Common myeloid progenitor, CD34-positive (primary cell): ENCODE results near the gene SFXN4.

Experiments used
- CTCF ChIA-PET: fragments of 350-600 bp; sonication (Branson Sonifier 250); formaldehyde crosslinking; loops from one replicate; lab custom pipeline; 2021; ENCODE audit warnings: antibody characterized with exemption; lab: Charles Lee
- POLR2A ChIA-PET: fragments of 350-600 bp; sonication (Branson Sonifier 250); formaldehyde crosslinking; loops from one replicate; lab custom pipeline; 2021; ENCODE audit warnings: antibody characterized with exemption; lab: Charles Lee
- DNase-seq, 3 donors: peaks; one replicate each; pipeline versions ENCODE4 v3.0.0 to v3.0.0-alpha.2; 2013
- H3K27ac ChIP-seq, 2 experiments: 1 replicate in 1 of 2; 2 replicates in 1 of 2; pipeline ENCODE4 v1.7.0; 2013; ENCODE audit warnings: inconsistent platforms in 2 of 2, low read length in 2 of 2, mild to moderate bottlenecking in 2 of 2, low read depth in 1 of 2, moderate library complexity in 1 of 2; ENCODE audit not compliant: severe bottlenecking in 2 of 2, insufficient read depth in 1 of 2, poor library complexity in 1 of 2
- H3K27me3 ChIP-seq, 5 experiments: replicated peaks in 2 of 5; 1 replicate in 3 of 5; 2 replicates in 2 of 5; pipeline versions ENCODE4 v1.6.1 to v1.7.0; 2013; ENCODE audit warnings: low read length in 4 of 5, mild to moderate bottlenecking in 2 of 5, moderate library complexity in 2 of 5, inconsistent platforms in 1 of 5; ENCODE audit not compliant: insufficient read depth in 5 of 5, control insufficient read depth in 4 of 5
- H3K36me3 ChIP-seq, 4 experiments: 1 replicate in 2 of 4; 2 replicates in 2 of 4; pipeline versions ENCODE4 v1.6.1 to v1.7.0; 2013; ENCODE audit warnings: low read length in 3 of 4, control low read depth in 1 of 4, mild to moderate bottlenecking in 1 of 4; ENCODE audit not compliant: control insufficient read depth in 4 of 4, insufficient read depth in 4 of 4
- H3K4me1 ChIP-seq, 4 experiments: 1 replicate in 3 of 4; 2 replicates in 1 of 4; pipeline versions ENCODE4 v1.6.1 to v1.7.1; 2013; ENCODE audit warnings: low read length in 3 of 4, mild to moderate bottlenecking in 3 of 4, control low read depth in 1 of 4, inconsistent platforms in 1 of 4, moderate library complexity in 1 of 4; ENCODE audit not compliant: control insufficient read depth in 4 of 4, insufficient read depth in 4 of 4; ENCODE audit errors: control extremely low read depth in 1 of 4
- H3K4me3 ChIP-seq, 7 experiments: 1 replicate in 4 of 7; 2 replicates in 3 of 7; pipeline versions ENCODE4 v1.5.1 to v1.7.0; 2013; ENCODE audit warnings: mild to moderate bottlenecking in 7 of 7, low read length in 6 of 7, moderate library complexity in 6 of 7, inconsistent platforms in 2 of 7, low read depth in 2 of 7, control low read depth in 1 of 7; ENCODE audit not compliant: insufficient read depth in 4 of 7, control insufficient read depth in 1 of 7; ENCODE audit errors: extremely low read depth in 1 of 7
- H3K9me3 ChIP-seq, 5 experiments: 1 replicate in 4 of 5; 2 replicates in 1 of 5; pipeline versions ENCODE4 v1.6.1 to v1.7.1; 2013; ENCODE audit warnings: low read length in 4 of 5, mild to moderate bottlenecking in 2 of 5, inconsistent platforms in 1 of 5, low read depth in 1 of 5, moderate library complexity in 1 of 5; ENCODE audit not compliant: control insufficient read depth in 4 of 5, insufficient read depth in 2 of 5; ENCODE audit errors: control extremely low read depth in 1 of 5
- WGBS: methylation state at CpG from one replicate; pipeline ENCODE4 v1.1.5; 2013; ENCODE audit not compliant: insufficient coverage; 5-methylcytosine and 5-hydroxymethylcytosine counted together

Gene SFXN4

DNA sequence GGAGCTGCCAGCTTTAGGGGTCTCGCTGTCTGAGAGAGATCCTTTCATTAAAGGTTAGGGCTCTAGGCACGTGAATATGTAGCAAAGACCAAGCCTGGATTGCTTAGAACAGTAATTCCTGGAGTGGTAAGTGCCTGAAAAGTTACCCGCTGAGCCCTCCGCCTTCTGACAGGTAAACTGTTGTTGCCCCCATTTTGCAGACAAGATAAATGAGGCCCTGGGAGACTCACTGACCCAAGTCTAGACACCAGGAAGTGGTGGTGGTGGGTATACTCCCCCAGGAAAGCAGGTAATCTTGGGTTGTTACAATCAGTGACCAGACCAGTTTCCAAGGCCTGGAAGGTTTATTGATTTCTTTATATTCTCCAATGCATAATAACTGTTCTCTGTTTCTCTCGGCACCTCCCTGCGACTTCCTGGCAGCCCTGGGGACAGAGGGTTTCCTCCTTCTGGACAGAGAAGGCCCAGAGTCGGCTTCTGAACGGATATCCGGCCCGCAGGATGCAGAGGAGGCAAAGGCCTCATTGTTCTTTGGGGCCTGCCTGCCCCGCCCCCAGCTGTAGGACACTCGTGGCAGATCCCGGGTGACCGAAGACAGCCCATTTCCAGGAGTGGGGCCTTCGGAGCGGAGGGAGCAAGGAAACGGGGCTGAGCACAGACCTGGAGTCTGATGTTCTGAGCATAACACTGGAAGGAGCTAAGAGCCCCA is 40.5 kb upstream of the SFXN4 start:
- no peak for DNase-seq
- peaks cover 0 to 18% (median 3%) of the 10 kb centered on the region in 5 experiments for H3K27me3 ChIP-seq
- H3K27ac ChIP-seq: peak overlapping the region in 1 of 2 experiments; percentile 59
- ChIA-PET POLR2A (interaction anchor here (1.6 kb wide), 1 partner anchor 65 kb away, joined by 6 read pairs; no protein-coding TSS in a partner anchor), CTCF (interaction anchor here (0.6 to 8.4 kb wide), 43 partner anchors 7 to 373 kb away, joined by 3 to 90 read pairs (median 5); no protein-coding TSS in a partner anchor)
- peaks cover 10 to 38% (median 36%) of the 10 kb centered on the region in 4 experiments for H3K4me1 ChIP-seq
- WGBS: 23% methylated on average over 14 of the region's 17 CpGs
- H3K36me3 ChIP-seq: no peaks in the 10 kb centered on the region
- H3K9me3 ChIP-seq: no peaks in the 10 kb centered on the region
- H3K4me3 ChIP-seq: peak overlapping the region in 6 of 7 experiments; percentile 43 to 85 (median 71)

DNA sequence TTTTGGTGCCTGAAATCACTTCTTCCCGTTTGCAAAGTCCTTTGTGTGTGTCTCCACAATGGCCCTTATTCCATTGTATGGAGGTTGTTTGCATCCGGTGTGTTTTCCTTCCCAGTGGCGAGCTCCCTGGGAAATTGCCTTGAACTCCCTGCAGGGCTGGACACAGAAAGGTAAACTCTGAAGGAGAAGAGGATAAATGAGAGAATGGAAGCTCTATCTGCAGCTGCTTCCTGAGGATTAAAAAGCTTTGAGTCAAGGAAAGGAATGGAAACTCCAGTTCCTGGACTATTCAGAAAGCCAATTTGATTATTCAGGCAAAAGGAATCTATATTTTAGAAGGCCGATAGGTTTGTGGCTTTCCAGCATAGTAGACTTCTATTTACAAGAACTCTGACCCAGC is 37.5 kb upstream of the SFXN4 start:
- WGBS: 93% methylated on average over 3 of the region's 4 CpGs
- Histone ChIP-seq H3K36me3 (no peaks in the 10 kb centered on the region), H3K4me3 (no peak overlapping the region), H3K9me3 (no peaks in the 10 kb centered on the region), H3K27me3 (peaks cover 0 to 3% (median 0%) of the 10 kb centered on the region in 5 experiments), H3K4me1 (peaks cover 0 to 23% (median 19%) of the 10 kb centered on the region in 4 experiments), H3K27ac (no peak overlapping the region)
- ChIA-PET POLR2A (no interaction called here), CTCF (interaction anchor here (0.9 to 8.4 kb wide), 12 partner anchors 11 to 244 kb away, joined by 3 to 154 read pairs (median 6); no protein-coding TSS in a partner anchor)
- DNase-seq: no peak

DNA sequence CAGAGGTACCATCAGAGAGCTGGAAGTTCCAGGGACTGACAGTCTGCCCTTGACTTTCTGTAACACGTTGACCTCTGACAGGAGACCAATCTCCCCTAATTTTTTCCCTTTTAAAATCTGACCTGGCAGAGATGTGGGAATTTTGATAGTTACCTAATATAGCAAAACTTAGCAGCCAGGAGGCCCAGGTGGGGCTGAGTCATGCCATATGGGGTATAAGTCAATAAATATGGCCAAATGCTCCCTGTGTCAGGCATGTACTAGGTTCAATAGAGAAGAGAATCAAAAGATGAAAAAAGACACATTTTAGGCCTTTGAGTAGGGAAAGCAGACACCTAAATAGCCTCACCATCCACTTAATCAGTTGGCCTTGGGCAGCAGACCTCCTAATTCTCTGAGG is 35.7 kb upstream of the SFXN4 start:
- no peaks in the 10 kb centered on the region for H3K27me3 ChIP-seq
- H3K4me3 ChIP-seq: no peak overlapping the region
- DNase-seq: no peak
- POLR2A ChIA-PET: no interaction called here
- no CpG with 5 or more reads among the region's 1 CpG for WGBS
- H3K36me3 ChIP-seq: no peaks in the 10 kb centered on the region
- CTCF ChIA-PET: interaction anchor here (0.6 to 8.4 kb wide), 8 partner anchors 11 to 245 kb away, joined by 3 to 154 read pairs (median 9); no protein-coding TSS in a partner anchor
- H3K27ac ChIP-seq: no peak overlapping the region
- no peaks in the 10 kb centered on the region for H3K9me3 ChIP-seq
- peaks cover 0 to 15% (median 12%) of the 10 kb centered on the region in 4 experiments for H3K4me1 ChIP-seq

DNA sequence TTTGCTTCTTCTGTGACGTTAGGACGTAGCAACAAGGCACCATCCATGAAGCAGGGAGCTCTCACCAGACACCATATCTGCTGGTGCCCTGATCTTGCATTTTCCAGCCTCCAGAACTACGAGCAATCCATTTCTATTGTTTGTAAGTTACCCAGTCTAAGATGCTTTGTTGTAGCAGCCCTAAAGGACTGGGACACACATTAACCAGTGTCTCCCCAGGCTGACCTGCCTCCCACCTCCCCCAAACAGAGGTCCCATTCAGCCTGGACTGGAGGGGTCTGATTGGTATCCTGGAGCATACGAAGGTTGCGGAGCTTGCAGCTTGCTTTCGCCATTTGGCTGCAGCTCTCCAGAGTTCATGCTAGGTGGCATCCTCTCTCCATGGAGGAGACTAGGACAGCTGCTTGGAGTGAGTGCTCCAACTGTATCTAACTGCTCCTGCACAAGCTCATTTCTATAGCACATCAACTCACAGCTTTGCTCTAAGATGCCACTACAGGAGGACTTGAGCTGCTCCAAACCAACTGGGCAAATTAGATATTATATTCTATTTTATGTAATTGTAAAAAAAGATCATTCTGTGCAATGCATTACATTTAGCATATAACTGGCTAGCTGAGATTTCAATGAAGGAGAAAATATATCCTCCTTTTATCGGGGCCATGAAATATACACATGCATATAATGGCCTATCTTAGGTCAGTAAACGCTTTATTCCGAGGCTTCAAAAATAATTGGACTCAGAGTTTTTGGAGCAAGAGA is 33.9 kb upstream of the SFXN4 start:
- no peak overlapping the region for H3K4me3 ChIP-seq
- WGBS: 50% methylated on average over 8 of the region's 9 CpGs
- no peak overlapping the region for H3K27ac ChIP-seq
- peaks cover 0 to 9% (median 5%) of the 10 kb centered on the region in 4 experiments for H3K4me1 ChIP-seq
- ChIA-PET CTCF (interaction anchor here (0.6 to 8.4 kb wide), 50 partner anchors 9 to 404 kb away, joined by 3 to 154 read pairs (median 4); partner anchors contain the start of genes DENND10, GRK5, PRDX3 and SFXN4), POLR2A (interaction anchor here (0.6 to 1.2 kb wide), 2 partner anchors 244 to 246 kb away, joined by 3 read pairs; no protein-coding TSS in a partner anchor)
- H3K9me3 ChIP-seq: no peaks in the 10 kb centered on the region
- no peaks in the 10 kb centered on the region for H3K27me3 ChIP-seq
- DNase-seq: peak; percentile 76 to 87 (median 85)
- no peaks in the 10 kb centered on the region for H3K36me3 ChIP-seq

DNA sequence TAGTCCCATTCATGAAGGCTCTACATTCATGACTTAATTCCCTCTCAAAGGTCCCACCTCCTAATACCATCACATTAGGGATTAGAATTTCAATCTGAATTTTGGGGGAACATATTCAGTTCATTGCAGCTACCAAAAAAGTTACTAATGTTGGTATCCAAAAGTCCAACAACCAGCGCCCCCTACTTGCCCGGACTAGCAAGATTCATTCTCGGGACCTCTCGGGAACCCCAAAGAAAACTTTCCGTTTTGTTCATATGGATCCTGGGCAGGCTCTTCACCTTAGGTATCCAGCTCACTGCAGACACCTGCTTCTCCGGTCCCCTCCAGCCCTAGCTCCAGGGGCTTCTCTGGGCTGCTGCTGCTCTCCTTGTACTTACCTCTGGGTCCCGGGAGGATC is 32.9 kb upstream of the SFXN4 start:
- Histone ChIP-seq H3K36me3 (no peaks in the 10 kb centered on the region), H3K4me3 (peak overlapping the region in 2 of 7 experiments; percentile 22 to 39), H3K4me1 (peaks cover 0 to 9% (median 5%) of the 10 kb centered on the region in 4 experiments), H3K27ac (no peak overlapping the region), H3K9me3 (no peaks in the 10 kb centered on the region), H3K27me3 (no peaks in the 10 kb centered on the region)
- ChIA-PET POLR2A (no interaction called here), CTCF (interaction anchor here (0.8 to 8.4 kb wide), 40 partner anchors 9 to 405 kb away, joined by 3 to 154 read pairs (median 5); partner anchors contain the start of genes DENND10, GRK5 and PRDX3)
- DNase-seq: peak in 2 of 3 donors; percentile 52 to 58
- 14% methylated on average over 5 of the region's 7 CpGs for WGBS

DNA sequence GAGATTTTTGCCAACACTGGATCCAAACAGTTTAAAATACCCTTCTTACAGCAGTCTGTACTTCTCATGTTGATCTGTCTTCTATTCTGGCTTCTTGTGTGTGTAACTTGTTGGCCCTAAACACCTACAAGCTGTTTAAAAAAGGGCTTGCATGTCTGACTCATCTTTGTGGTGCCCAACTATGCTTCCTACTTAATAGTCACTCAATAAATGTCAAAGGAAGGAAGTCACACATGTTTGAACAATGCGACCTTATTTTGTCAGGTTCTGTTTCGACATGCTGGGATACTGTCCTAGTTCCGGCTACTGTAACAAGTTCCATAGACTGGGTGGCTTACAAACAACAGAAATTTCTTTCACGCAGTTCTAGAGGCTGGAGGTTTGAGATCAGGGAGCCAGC is 32.4 kb upstream of the SFXN4 start:
- Histone ChIP-seq H3K36me3 (no peaks in the 10 kb centered on the region), H3K27me3 (no peaks in the 10 kb centered on the region), H3K9me3 (no peaks in the 10 kb centered on the region), H3K4me3 (no peak overlapping the region), H3K27ac (no peak overlapping the region), H3K4me1 (peaks cover 0 to 9% (median 5%) of the 10 kb centered on the region in 4 experiments)
- DNase-seq: peak in 1 of 3 donors; percentile 42
- POLR2A ChIA-PET: interaction anchor here (0.7 kb wide), 1 partner anchor 104 kb away, joined by 3 read pairs; no protein-coding TSS in a partner anchor
- CTCF ChIA-PET: interaction anchor here (1.0 to 8.4 kb wide), 22 partner anchors 9 to 256 kb away, joined by 3 to 154 read pairs (median 7); partner anchors contain the start of genes DENND10, GRK5 and PRDX3
- 43% methylated on average over 2 of the region's 4 CpGs for WGBS
